ENCODE measurements around the gene TENM3.

Gene TENM3

DNA sequence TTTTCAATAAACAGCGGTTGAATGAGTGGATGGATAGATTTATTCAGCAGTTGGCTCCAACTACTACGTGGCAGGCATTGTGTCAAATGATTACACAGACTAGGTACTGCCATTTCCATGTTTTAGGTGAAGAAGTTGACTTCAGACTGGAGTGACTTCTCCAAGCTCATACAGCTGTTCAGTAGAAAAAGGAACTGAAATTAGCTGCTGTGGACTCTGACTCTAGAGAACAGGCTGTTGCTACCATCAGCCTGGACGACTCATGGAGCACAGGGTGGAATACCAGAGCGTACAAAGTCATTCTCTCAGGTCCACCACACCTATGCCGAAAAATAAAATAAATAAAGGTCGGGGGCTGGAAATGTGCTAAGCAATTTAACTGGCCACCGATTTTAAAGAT is 45.3 kb downstream of the TENM3 start:
- no peak for DNase-seq (ENCODE audit: low read depth)

DNA sequence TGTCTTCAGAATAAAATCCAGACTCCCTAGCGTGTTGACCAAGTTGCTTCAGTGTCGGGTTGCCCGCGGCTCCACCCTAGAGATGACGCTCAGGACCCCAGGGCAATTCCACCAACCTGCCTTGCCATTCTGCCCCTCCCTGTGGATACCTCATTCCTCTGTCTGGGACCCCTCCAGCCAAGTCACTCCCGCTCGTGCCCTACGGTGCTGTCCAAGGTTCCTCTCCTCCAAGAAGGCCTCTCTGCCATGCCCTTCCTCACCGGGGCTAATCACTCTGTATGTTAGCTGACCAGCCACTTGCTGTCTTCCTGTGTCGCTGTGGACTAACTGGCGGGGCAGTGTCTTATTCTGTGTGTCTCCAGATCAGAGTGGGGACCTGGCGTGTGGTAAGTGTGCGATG is 46.6 kb downstream of the TENM3 start:
- no peak for DNase-seq (ENCODE audit: low read depth)

DNA sequence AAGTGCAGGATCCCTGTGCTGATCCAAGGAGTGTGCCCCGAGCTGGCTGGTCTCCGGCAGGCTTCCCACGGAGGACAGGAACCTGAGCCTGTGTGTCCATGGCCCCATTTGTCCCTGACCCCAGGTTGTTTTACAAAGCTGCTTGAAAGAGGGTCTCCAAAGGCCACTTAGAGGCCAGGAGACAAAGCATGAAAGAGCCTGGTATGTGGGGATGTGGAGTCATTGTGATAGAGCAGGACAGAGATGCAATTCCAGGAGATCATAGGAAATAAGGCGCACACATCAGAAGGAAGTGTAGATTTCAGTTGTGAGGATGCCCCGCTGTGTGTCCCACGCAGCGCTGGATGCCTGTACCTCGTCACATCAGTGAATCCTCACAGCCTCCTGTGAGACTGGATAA is 48.0 kb downstream of the TENM3 start:
- DNase-seq (ENCODE audit: low read depth): no peak

DNA sequence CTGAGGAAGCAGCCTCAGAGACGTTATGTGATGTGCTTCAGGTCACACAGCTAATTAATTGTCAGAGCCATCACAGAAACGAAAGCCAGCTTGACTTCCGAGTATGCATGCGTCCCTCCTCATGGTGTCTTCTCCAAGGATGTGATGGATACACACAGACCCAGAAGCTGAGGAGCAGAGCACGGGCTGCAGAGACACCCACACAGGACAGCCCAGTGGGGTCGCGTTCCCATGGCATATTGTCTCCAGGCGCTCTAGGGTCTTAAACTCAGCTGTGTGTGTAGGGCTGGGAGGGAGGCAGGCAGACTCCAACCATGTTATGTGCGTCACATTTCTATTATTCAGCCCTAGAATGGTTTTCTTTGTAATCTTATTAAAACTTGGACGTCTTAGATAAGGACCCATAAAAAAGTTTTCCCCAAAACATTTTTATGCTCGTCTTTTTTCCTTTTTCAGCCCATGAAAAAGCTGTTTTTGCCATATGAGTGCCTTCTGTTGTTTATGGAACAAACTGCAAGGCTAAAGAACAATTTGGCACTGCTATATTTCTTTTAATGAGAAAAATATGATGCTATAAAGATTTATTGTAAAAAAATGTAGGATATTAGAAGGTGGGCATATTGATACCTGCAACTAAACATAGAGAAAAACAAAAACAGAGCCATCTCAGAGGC is 48.5 kb downstream of the TENM3 start:
- DNase-seq (ENCODE audit: low read depth): no peak

DNA sequence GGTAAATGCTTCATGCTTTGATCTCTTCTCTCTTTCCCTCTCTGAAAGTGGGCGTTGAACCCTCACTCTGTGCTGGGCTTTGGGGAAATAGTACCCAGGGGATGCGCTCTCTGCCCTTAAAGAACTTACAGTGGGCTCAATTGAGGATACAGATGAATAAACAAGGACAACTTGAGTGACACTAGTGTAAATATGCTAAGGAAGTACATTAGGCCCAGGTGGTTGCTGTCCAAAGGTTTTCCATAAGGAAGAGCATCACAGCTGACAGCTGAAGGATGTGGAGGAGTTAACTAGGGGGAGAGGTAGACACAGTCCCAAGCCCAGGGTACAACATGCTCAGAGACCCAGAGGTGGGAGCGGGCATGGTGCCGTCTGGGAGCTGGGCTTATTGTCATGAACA is 49.4 kb downstream of the TENM3 start:
- DNase-seq (ENCODE audit: low read depth): no peak

DNA sequence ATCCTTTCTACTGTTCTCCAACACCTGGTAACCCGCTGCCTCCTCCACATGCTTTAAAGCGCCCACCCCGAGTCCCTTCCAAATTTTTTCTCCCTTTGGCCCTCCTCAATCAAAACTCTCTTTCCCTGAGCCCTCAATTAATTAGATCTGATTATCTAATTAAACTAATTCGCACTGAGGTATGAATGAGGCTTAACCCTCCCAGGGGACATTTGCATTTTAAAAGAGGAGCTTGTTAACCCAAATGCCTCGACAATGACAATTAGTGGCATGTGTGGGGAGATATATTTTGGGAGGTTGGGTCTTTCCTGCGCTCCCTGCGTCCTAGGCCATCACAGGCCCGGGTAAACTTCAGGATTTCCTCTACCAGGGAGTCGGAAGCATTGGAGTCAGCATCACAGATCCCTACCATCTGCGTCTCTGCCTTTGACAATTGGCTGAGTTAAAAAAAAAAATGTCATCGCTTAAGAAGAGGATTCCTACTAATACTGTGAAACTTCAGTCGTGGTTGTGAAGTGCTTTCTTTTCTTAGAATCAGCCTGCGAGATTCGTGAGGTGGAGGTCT is 50.6 kb downstream of the TENM3 start:
- no peak for DNase-seq (ENCODE audit: low read depth)

DNA sequence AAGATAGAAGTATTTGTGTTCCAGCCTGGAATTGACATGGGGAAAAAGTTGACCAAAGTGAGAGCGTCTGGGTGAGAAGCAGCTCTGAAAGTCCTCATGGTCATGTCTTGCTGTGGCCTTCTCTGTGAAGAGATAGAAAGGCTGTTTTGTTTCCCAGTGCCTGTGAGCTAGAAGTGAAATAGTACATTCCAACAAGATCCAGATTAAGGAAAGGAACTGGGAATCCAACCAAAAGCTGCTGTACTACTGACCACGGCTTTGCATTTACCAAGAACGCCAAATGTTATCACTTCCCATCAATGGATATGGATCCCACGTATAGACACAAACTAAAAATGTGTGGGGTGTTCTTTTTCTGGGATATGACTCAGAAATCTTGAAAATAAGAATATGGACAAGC is 51.2 kb downstream of the TENM3 start:
- DNase-seq (ENCODE audit: low read depth): no peak

DNA sequence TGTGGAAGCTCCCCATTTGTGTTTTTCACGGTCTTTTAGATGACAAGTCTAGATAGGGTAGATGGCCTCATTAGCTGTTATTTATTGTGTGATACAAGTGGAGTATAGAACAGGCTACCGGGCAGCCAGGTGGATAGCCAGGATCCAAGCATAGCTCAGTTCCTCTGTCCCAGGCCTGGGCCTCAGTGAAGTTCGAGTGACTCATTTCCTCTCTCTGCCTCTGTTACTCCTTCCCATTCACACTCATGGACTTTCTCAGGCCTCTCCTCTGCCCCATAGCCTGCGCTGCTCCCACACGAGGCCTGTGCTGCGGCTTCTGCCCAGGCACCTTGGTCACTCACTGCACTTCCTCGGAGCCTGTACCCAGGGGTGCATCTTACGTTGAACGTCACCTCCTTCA is 54.5 kb downstream of the TENM3 start:
- no peak for DNase-seq (ENCODE audit: low read depth)

DNA sequence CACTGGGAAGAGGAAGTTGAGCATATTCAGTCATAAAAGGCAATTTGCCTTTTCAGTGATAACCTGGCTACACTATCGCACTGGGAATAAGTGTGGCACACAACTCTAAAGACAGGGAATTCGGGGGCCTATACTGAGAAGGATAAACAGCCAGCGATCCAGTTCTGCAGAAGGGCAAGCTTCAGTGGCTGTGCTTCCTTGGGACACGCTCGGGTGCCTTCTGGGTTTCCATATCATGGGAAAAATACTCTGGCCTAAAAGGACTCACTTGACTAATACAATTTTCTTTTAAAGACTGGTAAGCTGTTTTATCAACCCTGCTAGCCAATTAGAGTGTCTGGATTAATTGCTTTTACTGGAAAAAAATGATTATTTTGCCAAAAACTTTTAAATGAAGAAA is 58.5 kb downstream of the TENM3 start:
- DNase-seq (ENCODE audit: low read depth): no peak

DNA sequence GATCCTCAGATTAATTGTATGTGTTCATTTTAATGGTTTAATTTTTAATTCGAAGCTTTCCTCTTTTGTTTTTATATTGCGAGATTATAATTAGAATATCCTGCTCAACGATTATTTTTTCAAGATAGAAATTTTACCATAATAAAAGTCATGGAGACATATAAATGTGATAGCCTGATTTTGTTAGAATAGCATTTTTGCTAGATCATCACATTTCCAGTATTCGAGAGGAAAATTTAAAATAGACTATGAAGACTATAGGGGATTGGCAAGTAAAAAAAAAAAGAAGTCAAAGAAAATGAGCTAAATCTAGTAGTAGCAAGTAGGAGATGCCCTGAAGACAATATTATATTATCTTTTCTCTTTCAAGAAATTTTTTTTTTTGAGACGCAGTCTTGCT is 60.6 kb downstream of the TENM3 start:
- DNase-seq (ENCODE audit: low read depth): no peak

DNA sequence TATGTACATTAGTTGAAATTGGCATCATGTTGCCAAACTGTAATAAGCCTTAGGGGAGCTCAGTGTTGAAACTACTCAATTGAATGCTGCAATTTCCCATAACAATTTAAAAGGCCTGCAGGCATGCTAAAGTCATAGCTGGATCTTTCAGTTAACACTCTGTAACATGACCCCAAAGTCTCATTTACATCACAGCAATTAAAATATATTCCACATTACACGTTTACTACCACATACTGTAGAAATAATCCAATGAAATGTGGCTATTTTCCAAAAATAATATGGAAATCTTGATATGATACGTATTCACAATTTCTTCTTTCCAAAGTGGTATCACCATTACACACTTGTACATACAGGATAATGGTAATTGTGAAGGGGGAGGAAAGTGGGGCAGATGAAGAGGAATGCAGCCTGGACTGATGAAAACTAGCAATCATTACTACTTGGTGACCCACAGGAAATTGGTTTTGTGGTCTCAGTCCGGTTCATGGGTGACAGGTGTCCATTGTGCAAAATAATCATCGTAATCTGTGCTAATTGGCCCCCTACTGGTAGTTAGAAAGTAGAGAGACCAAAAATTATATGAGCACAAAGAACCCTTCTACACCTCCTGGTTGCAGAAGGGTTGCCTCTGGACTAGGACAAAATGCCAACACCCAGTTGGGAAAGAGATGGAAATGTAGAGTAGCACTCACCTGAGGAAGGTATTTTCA is 63.7 kb downstream of the TENM3 start:
- no peak for DNase-seq (ENCODE audit: low read depth)

DNA sequence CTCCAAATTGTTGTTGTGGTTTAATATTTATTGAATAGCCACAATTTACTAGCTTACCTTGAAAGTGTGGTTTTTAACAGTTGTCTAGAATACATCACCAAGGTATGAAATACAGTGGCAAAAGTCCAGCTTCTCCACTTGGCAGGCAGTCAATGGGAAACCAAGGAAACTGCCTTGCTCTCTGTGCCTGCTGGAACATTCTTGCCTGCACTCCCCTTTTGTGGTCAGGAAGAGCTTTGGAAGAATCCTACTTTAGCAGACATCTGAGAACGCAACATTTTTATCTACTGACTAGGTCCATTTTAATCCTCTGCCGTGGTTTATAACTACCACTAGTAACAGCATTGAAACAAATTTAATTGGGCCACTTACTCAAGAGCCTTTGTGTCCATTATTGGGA is 64.5 kb downstream of the TENM3 start:
- DNase-seq (ENCODE audit: low read depth): no peak

DNA sequence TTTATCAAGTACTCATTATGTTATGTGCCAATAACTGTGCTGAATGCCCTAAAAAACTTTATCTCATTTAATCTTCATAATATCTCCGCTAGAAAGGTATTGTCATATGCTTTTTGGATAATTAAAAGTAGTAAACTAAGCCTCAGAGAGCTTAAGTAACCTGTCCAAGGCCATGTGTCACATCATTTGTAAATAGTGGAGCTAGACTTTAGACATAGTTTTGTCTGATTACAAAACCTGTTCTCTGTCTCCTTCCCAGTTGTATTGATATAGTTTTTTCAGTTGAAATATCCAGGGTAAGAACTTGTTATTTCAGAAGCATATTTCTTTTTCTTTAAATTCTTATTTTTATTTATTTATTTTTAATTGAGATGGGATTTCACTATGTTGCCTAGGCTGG is 66.7 kb downstream of the TENM3 start:
- DNase-seq (ENCODE audit: low read depth): no peak

DNA sequence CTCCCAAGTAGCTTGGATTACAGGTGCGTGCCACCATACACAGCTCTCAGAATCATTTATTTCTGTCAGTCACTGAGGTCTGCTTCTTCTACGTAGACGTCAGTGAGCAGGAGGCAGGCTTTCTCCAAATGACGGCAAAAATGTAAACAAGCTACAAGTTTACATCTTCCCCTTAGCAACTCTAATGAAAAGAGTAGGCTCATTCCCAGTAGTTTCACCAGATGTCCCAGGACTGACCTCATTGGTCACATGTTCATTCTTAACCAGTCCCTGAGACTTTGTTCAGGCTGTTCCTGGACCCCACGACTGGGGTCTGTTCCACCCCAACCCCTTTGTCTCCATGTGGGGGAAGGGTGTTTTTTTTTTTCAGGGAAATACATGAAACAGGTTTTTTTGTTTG is 67.1 kb downstream of the TENM3 start:
- DNase-seq (ENCODE audit: low read depth): no peak

DNA sequence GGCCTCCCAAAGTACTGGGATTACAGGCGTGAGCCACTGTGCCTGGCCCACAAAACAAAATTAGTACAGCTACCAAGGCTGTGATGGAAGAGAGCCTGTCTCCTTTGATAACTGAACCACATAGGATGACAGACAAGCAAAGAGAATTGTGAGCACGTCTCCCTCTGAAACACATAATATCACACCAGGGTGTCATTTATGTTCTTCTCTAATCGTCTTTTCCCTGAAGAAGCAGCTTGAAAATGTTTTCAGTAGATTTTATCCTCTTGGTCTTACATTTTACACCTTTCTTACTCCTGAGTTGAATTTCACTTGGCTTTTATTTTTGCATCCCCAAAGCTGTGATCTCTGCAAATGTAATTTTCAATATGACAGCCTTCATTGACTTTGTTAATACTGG is 67.8 kb downstream of the TENM3 start:
- no peak for DNase-seq (ENCODE audit: low read depth)

DNA sequence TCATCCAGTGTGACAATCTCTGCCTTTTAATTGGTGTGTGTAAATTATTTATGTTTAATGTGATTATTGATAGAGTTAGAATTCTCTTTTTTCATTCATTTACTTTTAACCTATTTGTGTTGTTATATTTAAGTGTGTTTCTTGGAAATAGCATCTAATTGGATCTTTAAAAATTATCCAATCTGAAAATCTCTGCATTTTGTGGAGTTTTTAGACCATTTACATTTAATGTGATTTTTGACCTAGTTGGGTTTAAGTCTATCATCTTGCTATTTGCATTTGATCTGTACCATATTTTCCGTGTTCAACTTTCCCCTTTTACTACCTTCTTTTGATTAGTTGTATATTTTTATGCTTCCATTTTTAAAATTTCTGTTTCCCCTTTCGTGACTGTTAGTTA is 71.3 kb downstream of the TENM3 start:
- DNase-seq (ENCODE audit: low read depth): no peak

DNA sequence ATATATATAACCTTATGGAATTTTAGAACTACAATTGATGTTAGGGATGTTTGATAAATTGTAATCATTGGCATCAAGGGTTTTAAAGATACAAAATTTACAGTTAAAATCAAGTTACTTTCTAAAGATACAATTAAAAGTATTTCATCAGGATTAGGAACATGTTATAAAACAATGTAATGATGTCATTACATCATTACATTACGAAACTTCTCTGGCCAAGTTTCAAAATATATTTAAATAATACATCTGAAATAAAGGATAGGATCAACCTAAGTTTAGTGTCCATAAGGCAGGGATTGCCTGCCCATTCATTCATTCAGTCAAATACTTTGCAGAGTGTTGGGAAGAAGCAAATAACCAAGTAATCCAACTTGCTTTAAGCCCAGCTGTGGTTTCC is 75.1 kb downstream of the TENM3 start:
- no peak for DNase-seq (ENCODE audit: low read depth)

DNA sequence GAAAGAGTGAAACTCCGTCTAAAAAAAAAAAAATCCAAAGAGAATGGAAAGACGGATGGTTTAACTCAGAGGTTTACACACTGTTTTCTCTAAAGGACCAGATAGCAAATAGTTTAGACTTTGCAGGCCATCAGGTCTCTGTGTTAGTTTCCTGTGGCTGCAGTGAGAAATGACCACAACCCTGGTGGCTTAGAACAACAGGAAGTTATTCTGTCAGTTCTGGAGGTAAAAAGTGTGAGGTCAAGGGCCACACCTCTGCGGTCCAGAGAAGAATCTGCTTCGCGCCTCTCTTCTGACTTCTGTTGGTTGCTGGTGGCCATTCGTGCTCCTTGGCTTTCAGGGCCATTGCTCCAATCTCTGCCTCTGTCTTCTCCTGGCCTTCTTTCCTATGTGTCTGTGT is 76.9 kb downstream of the TENM3 start:
- no peak for DNase-seq (ENCODE audit: low read depth)

DNA sequence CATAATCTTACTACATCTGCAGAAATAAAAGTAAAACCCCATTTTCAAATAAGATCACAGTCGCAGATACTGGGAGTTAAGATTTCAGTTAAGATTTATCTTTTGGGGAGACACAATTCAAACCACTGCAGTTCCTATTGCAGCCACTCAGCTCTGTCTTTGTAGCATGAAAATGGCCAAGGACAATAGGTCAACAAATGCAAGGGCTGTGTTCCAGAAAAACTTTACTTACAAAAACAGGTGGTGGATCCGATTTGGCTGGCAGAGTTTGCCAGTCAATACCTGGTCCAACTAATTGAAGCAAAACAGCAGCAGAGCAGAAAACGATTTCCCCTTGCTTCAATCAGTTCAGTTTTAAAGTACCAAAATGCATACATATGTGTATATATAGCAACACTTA is 77.4 kb downstream of the TENM3 start:
- DNase-seq (ENCODE audit: low read depth): no peak

DNA sequence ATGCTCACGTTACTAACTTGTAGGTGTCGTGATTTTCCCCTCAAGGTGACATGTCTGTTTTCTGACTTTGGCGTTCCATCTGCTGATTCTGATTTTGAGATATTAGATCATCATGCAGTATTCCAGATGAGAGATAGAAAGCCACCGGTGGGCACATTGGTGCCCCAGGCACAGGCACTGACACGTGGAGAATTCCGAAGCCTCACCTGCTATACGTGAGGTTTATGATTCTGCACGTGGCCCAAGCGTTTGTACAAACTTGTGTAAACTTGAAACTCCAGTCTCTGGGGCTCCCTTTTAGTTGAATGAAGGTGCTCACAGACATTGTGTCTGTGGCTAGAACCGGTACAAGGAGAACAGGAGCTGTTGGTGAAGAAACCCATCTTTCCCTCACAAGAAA is 81.1 kb downstream of the TENM3 start:
- no peak for DNase-seq (ENCODE audit: low read depth)

DNA sequence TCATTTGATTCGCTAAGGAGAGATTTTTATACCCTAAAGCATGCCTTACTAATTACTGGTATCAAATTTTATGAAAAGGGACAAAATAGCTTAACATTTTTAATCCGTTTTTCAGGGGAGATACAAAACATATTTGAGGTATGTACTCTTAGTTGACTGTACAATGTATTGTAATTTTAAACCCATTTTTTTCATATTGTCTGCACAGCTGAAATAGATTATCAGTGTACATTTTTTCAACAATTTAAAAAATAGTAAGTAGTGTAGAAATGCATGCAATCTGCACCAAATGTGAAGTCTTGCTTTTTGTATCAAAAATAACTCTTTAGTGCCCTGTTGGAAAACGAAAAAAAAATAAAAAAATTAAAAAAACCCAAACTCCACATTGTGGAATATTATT is 82.2 kb downstream of the TENM3 start:
- DNase-seq (ENCODE audit: low read depth): no peak

DNA sequence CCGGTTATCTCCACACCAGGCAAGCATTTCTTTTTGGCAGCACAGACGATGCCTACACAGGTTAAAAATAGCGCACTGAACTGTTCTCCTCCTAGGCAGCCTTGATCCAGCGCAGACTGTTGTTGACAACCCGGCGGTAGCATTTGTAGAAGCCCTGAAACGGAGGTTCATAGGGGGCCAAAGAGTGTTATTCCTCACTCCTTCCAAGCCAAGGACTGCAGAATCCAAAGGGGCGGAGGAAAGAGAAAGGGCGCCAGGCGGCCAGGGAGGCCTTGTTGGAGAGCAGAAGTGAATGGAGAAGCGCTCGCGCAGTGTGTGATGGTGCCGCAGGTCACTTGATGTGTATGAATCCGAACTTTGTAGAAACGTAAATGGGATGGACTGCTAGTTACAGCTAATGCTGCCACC is 82.7 kb downstream of the TENM3 start:
- DNase-seq (ENCODE audit: low read depth): no peak

DNA sequence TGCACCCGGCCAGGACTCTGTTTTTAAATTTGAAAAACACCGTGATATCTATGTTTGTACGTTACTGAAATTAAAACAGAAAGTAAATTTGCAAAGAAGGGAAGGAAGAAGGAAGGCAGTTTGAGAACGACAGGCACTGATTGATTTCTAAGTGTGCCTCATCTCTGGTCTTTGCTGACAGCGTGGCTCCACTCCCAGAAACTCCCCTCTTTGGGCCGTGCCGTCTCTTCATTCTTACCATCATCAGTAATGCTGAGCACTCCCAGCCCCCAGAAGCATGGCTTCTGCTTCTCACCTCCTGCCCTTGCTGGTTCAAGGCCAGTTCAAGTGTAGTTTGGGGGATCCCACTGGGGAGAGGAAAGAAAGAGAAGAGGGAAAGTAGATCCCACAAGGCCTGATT is 85.3 kb downstream of the TENM3 start:
- no peak for DNase-seq (ENCODE audit: low read depth)

DNA sequence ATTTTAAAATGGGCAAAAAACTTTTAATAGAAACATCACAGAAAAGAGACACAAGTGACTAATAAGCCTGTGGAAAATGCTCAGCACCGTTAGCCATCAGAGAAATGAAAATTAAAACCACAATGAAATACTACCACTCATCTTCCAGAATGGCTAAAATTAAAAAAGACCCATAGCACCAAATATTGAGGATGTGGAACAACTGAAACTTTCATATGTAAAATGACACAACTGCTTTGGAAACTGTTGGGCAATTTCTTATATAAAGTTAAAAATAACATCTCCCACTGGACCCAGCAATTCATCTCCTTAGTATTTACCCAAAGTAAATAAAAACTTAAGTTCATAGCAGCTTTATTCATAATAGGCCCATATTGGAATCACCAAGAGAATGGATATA is 94.2 kb downstream of the TENM3 start:
- DNase-seq (ENCODE audit: low read depth): no peak

Measured in T follicular helper cell (primary cell).